Measurements from ENCODE around the gene OPRL1.

The OPRL1 gene

GRCh38 chr20:64050261-64051032 lies 29.4 kb upstream of the OPRL1 start:
- Histone ChIP-seq H3K36me3 (no peaks in the 10 kb centered on the region), H3K4me1 (ENCODE audit: control insufficient read depth in 1 of 2, insufficient read depth in 1 of 2, low read depth in 1 of 2, low read length in 1 of 2) (peaks cover 10 to 20% of the 10 kb centered on the region in 2 experiments), H3K27me3 (peaks cover 98% of the 10 kb centered on the region), H3K4me3 (ENCODE audit: low read depth in 1 of 2, low read length in 1 of 2) (no peak overlapping the region), H3K9me3 (no peaks in the 10 kb centered on the region), H3K27ac (no peak overlapping the region)
- no peak for TF ChIP-seq CTCF (IDR thresholded peaks at IDR 0.05)

- Histone ChIP-seq H3K4me3 (ENCODE audit: low read depth in 1 of 2, low read length in 1 of 2) (no peak overlapping the region), H3K4me1 (ENCODE audit: control insufficient read depth in 1 of 2, insufficient read depth in 1 of 2, low read depth in 1 of 2, low read length in 1 of 2) (peaks cover 10 to 20% of the 10 kb centered on the region in 2 experiments), H3K27ac (no peak overlapping the region), H3K27me3 (peaks cover 98% of the 10 kb centered on the region), H3K36me3 (no peaks in the 10 kb centered on the region), H3K9me3 (no peaks in the 10 kb centered on the region)
- TF ChIP-seq CTCF (IDR thresholded peaks at IDR 0.05) = no peak
Observed at GRCh38 chr20:64051033-64051452, 28.8 kb upstream of the OPRL1 start.

- H3K27ac ChIP-seq = no peak overlapping the region
- H3K4me1 ChIP-seq (ENCODE audit: control insufficient read depth in 1 of 2, insufficient read depth in 1 of 2, low read depth in 1 of 2, low read length in 1 of 2) = peaks cover 10 to 20% of the 10 kb centered on the region in 2 experiments
- no peak overlapping the region for H3K4me3 ChIP-seq (ENCODE audit: low read depth in 1 of 2, low read length in 1 of 2)
- H3K27me3 ChIP-seq = peaks cover 98% of the 10 kb centered on the region
- H3K9me3 ChIP-seq = no peaks in the 10 kb centered on the region
- no peak for TF ChIP-seq CTCF (IDR thresholded peaks at IDR 0.05)
- no peaks in the 10 kb centered on the region for H3K36me3 ChIP-seq
Observed at GRCh38 chr20:64051561-64052325, 28.1 kb upstream of the OPRL1 start.

- H3K4me3 ChIP-seq (ENCODE audit: low read depth in 1 of 2, low read length in 1 of 2) = no peak overlapping the region
- peaks cover 12 to 24% of the 10 kb centered on the region in 2 experiments for H3K4me1 ChIP-seq (ENCODE audit: control insufficient read depth in 1 of 2, insufficient read depth in 1 of 2, low read depth in 1 of 2, low read length in 1 of 2)
- no peaks in the 10 kb centered on the region for H3K36me3 ChIP-seq
- H3K27me3 ChIP-seq = peaks cover 98% of the 10 kb centered on the region
- no peak for TF ChIP-seq CTCF (IDR thresholded peaks at IDR 0.05)
- H3K9me3 ChIP-seq = no peaks in the 10 kb centered on the region
- no peak overlapping the region for H3K27ac ChIP-seq
Observed at GRCh38 chr20:64052326-64052722, 27.6 kb upstream of the OPRL1 start.

GRCh38 chr20:64052987-64053840 lies 26.7 kb upstream of the OPRL1 start:
- peaks cover 16 to 32% of the 10 kb centered on the region in 2 experiments for H3K4me1 ChIP-seq (ENCODE audit: control insufficient read depth in 1 of 2, insufficient read depth in 1 of 2, low read depth in 1 of 2, low read length in 1 of 2)
- no peak for TF ChIP-seq CTCF (IDR thresholded peaks at IDR 0.05)
- H3K9me3 ChIP-seq = no peaks in the 10 kb centered on the region
- H3K27ac ChIP-seq = no peak overlapping the region
- H3K36me3 ChIP-seq = no peaks in the 10 kb centered on the region
- H3K4me3 ChIP-seq (ENCODE audit: low read depth in 1 of 2, low read length in 1 of 2) = no peak overlapping the region
- peaks cover 97% of the 10 kb centered on the region for H3K27me3 ChIP-seq

All from neutrophil (primary cell).